Transverse colon (tissue), 4 donors: ENCODE data around the gene C14orf180. TPM values are rescaled to one million over a fixed set of nuclear protein-coding genes. Genes with fewer than 3 reads are reported as not detected.

ENCODE experiments used
- DNase-seq: peaks from one replicate; pipeline ENCODE4 v3.0.0-alpha.2; 2019
- H3K27ac ChIP-seq, 4 donors: fragments of 200-600 bp; sonication (generic); 2 replicates each; pipeline ENCODE4 v1.5.1; 2016 to 2018; ENCODE audit warnings: inconsistent platforms in 4 of 4
- H3K27me3 ChIP-seq: fragments of 200-600 bp; sonication (generic); 2 replicates; pipeline ENCODE4 v1.5.1; 2017; ENCODE audit warnings: inconsistent platforms
- H3K36me3 ChIP-seq, 4 donors: fragments of 200-600 bp; sonication (generic); 2 replicates each; pipeline ENCODE4 v1.5.1; 2017 to 2019; ENCODE audit warnings: inconsistent platforms in 4 of 4
- H3K4me1 ChIP-seq, 4 donors: fragments of 200-600 bp; sonication (generic); 2 replicates each; pipeline ENCODE4 v1.5.1; 2017 to 2020; ENCODE audit warnings: inconsistent platforms in 4 of 4
- H3K4me3 ChIP-seq, 4 donors: fragments of 200-600 bp; sonication (generic); 1 replicate in 1 of 4; 2 replicates in 3 of 4; pipeline versions ENCODE4 v1.5.1 to v1.6.1; 2017 to 2019; ENCODE audit warnings: inconsistent platforms in 4 of 4
- H3K9me3 ChIP-seq, 2 donors: fragments of 200-600 bp; sonication (generic); 2 replicates each; pipeline ENCODE4 v1.5.1; 2017 to 2019; ENCODE audit warnings: inconsistent platforms in 2 of 2
- CTCF ChIP-seq, 5 experiments: fragments of 200-600 bp in 3 of 5; fragments of 450-650 bp in 2 of 5; sonication (generic) in 3 of 5; IDR thresholded peaks; 1 replicate in 2 of 5; 2 replicates in 3 of 5; pipeline ENCODE4 v1.5.1; 2016 to 2017; ENCODE audit warnings: antibody characterized with exemption in 5 of 5, inconsistent platforms in 3 of 5, mild to moderate bottlenecking in 2 of 5, moderate library complexity in 1 of 5
- EP300 ChIP-seq: sonication (generic); formaldehyde crosslinking; IDR thresholded peaks from one replicate; pipeline ENCODE4 v1.6.1; 2017; ENCODE audit warnings: antibody characterized with exemption, low read depth
- POLR2A ChIP-seq: fragments of 450-650 bp; IDR thresholded peaks from one replicate; pipeline ENCODE4 v1.6.1; 2016; ENCODE audit warnings: antibody characterized with exemption, mild to moderate bottlenecking, moderate library complexity
- POLR2AphosphoS5 ChIP-seq, 3 donors: sonication (generic); formaldehyde crosslinking; IDR thresholded peaks; one replicate each; pipeline ENCODE4 v1.6.1; 2016; ENCODE audit warnings: antibody characterized with exemption in 3 of 3
- WGBS, 2 donors: methylation state at CpG; one replicate each; pipeline ENCODE4 v1.1.5; 2018; ENCODE audit warnings: low coverage in 1 of 2; 5-methylcytosine and 5-hydroxymethylcytosine counted together
- in situ Hi-C, 4 donors: fragments of 200-750 bp; cut with MboI; loops; one replicate each; pipeline versions ENCODE4 v1.15.0 to v1.15.1; 2017; ENCODE audit warnings: low sequenced_read_pairs in 3 of 4, low pct_ligation_motif_present in 1 of 4, low pct_unique_long_range_greater_than_20kb in 1 of 4
- intact Hi-C: fragments of 100-400 bp; cut with DNase I; formaldehyde crosslinking; loops from one replicate; pipeline ENCODE4 v1.15.1; 2023; ENCODE audit warnings: low total_unique reads
- total RNA-seq, 4 donors: library from RNA; depleted of rRNA; stranded (reverse); fragments of >200 nt; gene quantifications; one replicate each; pipeline ENCODE4 v1.1.0, GENCODE V29; 2016

The C14orf180 gene
- total RNA-seq, 4 donors from 2014 or later: 0.32 to 2.3 (median 1.1) TPM; not detected in 1

- H3K27me3 ChIP-seq: peaks cover 13% of the 10 kb centered on the region
- in situ Hi-C loops (no loop called here), intact Hi-C loops (no loop called here)
- H3K4me3 ChIP-seq: no peak overlapping the region
- WGBS, 2 donors: 68 to 83% methylated on average over 4 to 11 of the region's 11 CpGs
- H3K4me1 ChIP-seq: no peaks in the 10 kb centered on the region
- TF ChIP-seq POLR2AphosphoS5 (IDR thresholded peaks at IDR 0.05) (no peak), POLR2A (no peak), CTCF (IDR thresholded peaks at IDR 0.05) (no peak), EP300 (no peak)
- no peak for DNase-seq
- H3K36me3 ChIP-seq: no peaks in the 10 kb centered on the region
- no peak overlapping the region for H3K27ac ChIP-seq
- no peaks in the 10 kb centered on the region for H3K9me3 ChIP-seq
Measured at GRCh38 chr14:104596451-104596918, 16.9 kb downstream of the C14orf180 start.

GRCh38 chr14:104596927-104597351 is 17.4 kb downstream of the C14orf180 start:
- Histone ChIP-seq H3K9me3 (no peaks in the 10 kb centered on the region), H3K27ac (no peak overlapping the region), H3K4me3 (no peak overlapping the region), H3K36me3 (no peaks in the 10 kb centered on the region), H3K27me3 (peaks cover 17% of the 10 kb centered on the region), H3K4me1 (no peaks in the 10 kb centered on the region)
- WGBS, 2 donors: 84 to 100% methylated on average over 1 to 4 of the region's 21 CpGs
- intact Hi-C loops (no loop called here), in situ Hi-C loops (no loop called here)
- TF ChIP-seq POLR2AphosphoS5 (IDR thresholded peaks at IDR 0.05) (no peak), CTCF (IDR thresholded peaks at IDR 0.05) (no peak), POLR2A (no peak), EP300 (no peak)
- no peak for DNase-seq

GRCh38 chr14:104597576-104597975 is 18.0 kb downstream of the C14orf180 start:
- Histone ChIP-seq H3K4me1 (no peaks in the 10 kb centered on the region), H3K9me3 (no peaks in the 10 kb centered on the region), H3K36me3 (no peaks in the 10 kb centered on the region), H3K27ac (no peak overlapping the region), H3K27me3 (peaks cover 23% of the 10 kb centered on the region), H3K4me3 (no peak overlapping the region)
- 77% methylated on average over 11 of the region's 11 CpGs; no CpG with 5 or more reads in 1 of the 2 donors for WGBS, 2 donors
- TF ChIP-seq POLR2A (no peak), EP300 (no peak), POLR2AphosphoS5 (IDR thresholded peaks at IDR 0.05) (no peak), CTCF (IDR thresholded peaks at IDR 0.05) (no peak)
- DNase-seq: no peak
- in situ Hi-C loops (no loop called here), intact Hi-C loops (no loop called here)

- peaks cover 30% of the 10 kb centered on the region for H3K27me3 ChIP-seq
- H3K4me3 ChIP-seq: no peak overlapping the region
- TF ChIP-seq EP300 (no peak), POLR2A (no peak), CTCF (IDR thresholded peaks at IDR 0.05) (no peak), POLR2AphosphoS5 (IDR thresholded peaks at IDR 0.05) (no peak)
- H3K36me3 ChIP-seq: no peaks in the 10 kb centered on the region
- H3K27ac ChIP-seq: no peak overlapping the region
- no peaks in the 10 kb centered on the region for H3K4me1 ChIP-seq
- intact Hi-C loops: no loop called here
- in situ Hi-C loops: no loop called here
- no peaks in the 10 kb centered on the region for H3K9me3 ChIP-seq
- WGBS, 2 donors: 57% methylated on average over 28 of the region's 28 CpGs; no CpG with 5 or more reads in 1 of the 2 donors
- no peak for DNase-seq
Measured at GRCh38 chr14:104598039-104598909, 18.7 kb downstream of the C14orf180 start.
